ENCODE measurements around the gene GPR135. TPM values are rescaled to one million over a fixed set of nuclear protein-coding genes. Genes with fewer than 3 reads are reported as not detected.

Gene GPR135
- total and polyA plus RNA-seq, 2 of the 13 experiments (the other 11 are each of a cell fraction or from before 2014, with no cell fraction given) = 0.46 to 1.3 TPM

DNA sequence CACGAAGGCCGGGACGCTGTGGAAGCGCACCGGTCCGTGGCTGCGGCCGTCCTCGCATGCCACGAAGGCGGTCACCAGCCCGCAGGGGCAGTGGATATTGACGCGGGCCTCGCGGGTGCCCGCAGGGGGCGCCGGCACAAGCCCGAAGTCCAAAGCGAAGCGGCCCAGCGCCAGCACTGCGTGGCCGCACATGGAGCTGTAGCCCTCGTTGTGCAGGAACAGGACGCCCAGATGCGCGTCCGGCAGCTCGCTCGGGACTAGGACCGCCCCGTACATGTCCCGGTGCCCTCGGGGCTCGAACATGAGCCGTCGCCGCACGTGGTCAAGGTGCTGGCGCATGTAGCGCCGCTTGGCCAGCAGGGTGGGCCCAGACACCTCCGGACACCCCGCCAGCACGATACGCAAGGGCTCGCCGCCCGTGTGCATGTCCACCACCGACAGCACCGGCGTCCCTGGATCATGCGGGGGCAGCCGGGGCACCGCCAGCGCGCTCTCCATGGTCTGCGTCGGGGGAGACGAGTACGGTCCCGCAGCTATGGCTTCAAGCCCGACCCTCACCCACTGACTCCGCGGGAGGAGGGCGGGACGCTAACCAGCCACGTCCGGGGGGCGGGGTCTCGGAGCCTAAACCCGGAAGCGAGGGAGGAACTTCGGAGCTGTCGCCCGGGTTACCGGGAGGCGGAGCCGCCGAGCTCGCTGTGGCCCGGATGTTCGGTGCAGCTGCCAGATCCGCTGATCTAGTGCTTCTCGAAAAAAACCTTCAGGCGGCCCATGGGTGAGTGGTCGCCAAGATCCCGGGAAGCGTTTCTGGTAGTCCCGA lies 18.8 kb upstream of the GPR135 start, which contains the start of the genes JKAMP and L3HYPDH (continued):
- TF ChIP-seq, protein P1, sequence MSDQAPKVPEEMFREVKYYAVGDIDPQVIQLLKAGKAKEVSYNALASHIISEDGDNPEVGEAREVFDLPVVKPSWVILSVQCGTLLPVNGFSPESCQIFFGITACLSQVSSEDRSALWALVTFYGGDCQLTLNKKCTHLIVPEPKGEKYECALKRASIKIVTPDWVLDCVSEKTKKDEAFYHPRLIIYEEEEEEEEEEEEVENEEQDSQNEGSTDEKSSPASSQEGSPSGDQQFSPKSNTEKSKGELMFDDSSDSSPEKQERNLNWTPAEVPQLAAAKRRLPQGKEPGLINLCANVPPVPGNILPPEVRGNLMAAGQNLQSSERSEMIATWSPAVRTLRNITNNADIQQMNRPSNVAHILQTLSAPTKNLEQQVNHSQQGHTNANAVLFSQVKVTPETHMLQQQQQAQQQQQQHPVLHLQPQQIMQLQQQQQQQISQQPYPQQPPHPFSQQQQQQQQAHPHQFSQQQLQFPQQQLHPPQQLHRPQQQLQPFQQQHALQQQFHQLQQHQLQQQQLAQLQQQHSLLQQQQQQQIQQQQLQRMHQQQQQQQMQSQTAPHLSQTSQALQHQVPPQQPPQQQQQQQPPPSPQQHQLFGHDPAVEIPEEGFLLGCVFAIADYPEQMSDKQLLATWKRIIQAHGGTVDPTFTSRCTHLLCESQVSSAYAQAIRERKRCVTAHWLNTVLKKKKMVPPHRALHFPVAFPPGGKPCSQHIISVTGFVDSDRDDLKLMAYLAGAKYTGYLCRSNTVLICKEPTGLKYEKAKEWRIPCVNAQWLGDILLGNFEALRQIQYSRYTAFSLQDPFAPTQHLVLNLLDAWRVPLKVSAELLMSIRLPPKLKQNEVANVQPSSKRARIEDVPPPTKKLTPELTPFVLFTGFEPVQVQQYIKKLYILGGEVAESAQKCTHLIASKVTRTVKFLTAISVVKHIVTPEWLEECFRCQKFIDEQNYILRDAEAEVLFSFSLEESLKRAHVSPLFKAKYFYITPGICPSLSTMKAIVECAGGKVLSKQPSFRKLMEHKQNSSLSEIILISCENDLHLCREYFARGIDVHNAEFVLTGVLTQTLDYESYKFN (CRISPR knock-in tag; conservative IDR thresholded peaks at IDR 0.05) = peak; percentile 31
- TF ChIP-seq ZNF557 (CRISPR knock-in tag; IDR thresholded peaks at IDR 0.05) (0 out of 2 replicates have a peak, but pooled peaks have one; percentile 77), KLF16 (CRISPR knock-in tag; IDR thresholded peaks at IDR 0.05) (peak in 1 of 2 experiments; percentile 82; a peak in 2 of 4 replicates), SAFB2 (CRISPR knock-in tag; IDR thresholded peaks at IDR 0.05; ENCODE audit: borderline replicate concordance, low read depth) (peak; percentile 57; the same call in 1 of the 2 replicates), ZNF367 (CRISPR knock-in tag; IDR thresholded peaks at IDR 0.05; ENCODE audit: borderline replicate concordance) (peak; percentile 94), BHLHE40 (IDR thresholded peaks at IDR 0.05; ENCODE audit: low read length) (no peak; the same call in 1 of the 2 replicates), ZNF547 (CRISPR knock-in tag; IDR thresholded peaks at IDR 0.05) (peak; percentile 97), ETV5 (CRISPR knock-in tag; IDR thresholded peaks at IDR 0.05; ENCODE audit: borderline replicate concordance) (peak; percentile 65; the same call in 1 of the 2 replicates)
- TF ChIP-seq, protein P2, sequence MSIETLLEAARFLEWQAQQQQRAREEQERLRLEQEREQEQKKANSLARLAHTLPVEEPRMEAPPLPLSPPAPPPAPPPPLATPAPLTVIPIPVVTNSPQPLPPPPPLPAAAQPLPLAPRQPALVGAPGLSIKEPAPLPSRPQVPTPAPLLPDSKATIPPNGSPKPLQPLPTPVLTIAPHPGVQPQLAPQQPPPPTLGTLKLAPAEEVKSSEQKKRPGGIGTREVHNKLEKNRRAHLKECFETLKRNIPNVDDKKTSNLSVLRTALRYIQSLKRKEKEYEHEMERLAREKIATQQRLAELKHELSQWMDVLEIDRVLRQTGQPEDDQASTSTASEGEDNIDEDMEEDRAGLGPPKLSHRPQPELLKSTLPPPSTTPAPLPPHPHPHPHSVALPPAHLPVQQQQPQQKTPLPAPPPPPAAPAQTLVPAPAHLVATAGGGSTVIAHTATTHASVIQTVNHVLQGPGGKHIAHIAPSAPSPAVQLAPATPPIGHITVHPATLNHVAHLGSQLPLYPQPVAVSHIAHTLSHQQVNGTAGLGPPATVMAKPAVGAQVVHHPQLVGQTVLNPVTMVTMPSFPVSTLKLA (IDR thresholded peaks at IDR 0.05) = peak; percentile 75
- TF ChIP-seq, protein P3, sequence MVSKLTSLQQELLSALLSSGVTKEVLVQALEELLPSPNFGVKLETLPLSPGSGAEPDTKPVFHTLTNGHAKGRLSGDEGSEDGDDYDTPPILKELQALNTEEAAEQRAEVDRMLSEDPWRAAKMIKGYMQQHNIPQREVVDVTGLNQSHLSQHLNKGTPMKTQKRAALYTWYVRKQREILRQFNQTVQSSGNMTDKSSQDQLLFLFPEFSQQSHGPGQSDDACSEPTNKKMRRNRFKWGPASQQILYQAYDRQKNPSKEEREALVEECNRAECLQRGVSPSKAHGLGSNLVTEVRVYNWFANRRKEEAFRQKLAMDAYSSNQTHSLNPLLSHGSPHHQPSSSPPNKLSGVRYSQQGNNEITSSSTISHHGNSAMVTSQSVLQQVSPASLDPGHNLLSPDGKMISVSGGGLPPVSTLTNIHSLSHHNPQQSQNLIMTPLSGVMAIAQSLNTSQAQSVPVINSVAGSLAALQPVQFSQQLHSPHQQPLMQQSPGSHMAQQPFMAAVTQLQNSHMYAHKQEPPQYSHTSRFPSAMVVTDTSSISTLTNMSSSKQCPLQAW (CRISPR knock-in tag; IDR thresholded peaks at IDR 0.05) = peak; percentile 90
- TF ChIP-seq, protein P4, sequence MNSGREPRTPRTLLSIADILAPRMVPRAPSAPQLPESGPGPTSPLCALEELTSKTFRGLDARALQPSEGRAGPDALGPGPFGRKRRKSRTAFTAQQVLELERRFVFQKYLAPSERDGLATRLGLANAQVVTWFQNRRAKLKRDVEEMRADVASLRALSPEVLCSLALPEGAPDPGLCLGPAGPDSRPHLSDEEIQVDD (CRISPR knock-in tag; IDR thresholded peaks at IDR 0.05; ENCODE audit: borderline replicate concordance) = peak; percentile 87; the same call in 1 of the 2 replicates
- TF ChIP-seq, protein P5, sequence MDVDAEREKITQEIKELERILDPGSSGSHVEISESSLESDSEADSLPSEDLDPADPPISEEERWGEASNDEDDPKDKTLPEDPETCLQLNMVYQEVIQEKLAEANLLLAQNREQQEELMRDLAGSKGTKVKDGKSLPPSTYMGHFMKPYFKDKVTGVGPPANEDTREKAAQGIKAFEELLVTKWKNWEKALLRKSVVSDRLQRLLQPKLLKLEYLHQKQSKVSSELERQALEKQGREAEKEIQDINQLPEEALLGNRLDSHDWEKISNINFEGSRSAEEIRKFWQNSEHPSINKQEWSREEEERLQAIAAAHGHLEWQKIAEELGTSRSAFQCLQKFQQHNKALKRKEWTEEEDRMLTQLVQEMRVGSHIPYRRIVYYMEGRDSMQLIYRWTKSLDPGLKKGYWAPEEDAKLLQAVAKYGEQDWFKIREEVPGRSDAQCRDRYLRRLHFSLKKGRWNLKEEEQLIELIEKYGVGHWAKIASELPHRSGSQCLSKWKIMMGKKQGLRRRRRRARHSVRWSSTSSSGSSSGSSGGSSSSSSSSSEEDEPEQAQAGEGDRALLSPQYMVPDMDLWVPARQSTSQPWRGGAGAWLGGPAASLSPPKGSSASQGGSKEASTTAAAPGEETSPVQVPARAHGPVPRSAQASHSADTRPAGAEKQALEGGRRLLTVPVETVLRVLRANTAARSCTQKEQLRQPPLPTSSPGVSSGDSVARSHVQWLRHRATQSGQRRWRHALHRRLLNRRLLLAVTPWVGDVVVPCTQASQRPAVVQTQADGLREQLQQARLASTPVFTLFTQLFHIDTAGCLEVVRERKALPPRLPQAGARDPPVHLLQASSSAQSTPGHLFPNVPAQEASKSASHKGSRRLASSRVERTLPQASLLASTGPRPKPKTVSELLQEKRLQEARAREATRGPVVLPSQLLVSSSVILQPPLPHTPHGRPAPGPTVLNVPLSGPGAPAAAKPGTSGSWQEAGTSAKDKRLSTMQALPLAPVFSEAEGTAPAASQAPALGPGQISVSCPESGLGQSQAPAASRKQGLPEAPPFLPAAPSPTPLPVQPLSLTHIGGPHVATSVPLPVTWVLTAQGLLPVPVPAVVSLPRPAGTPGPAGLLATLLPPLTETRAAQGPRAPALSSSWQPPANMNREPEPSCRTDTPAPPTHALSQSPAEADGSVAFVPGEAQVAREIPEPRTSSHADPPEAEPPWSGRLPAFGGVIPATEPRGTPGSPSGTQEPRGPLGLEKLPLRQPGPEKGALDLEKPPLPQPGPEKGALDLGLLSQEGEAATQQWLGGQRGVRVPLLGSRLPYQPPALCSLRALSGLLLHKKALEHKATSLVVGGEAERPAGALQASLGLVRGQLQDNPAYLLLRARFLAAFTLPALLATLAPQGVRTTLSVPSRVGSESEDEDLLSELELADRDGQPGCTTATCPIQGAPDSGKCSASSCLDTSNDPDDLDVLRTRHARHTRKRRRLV (CRISPR knock-in tag; IDR thresholded peaks at IDR 0.05) = peak; percentile 70; the same call in 1 of the 2 replicates
- TF ChIP-seq, protein P6, sequence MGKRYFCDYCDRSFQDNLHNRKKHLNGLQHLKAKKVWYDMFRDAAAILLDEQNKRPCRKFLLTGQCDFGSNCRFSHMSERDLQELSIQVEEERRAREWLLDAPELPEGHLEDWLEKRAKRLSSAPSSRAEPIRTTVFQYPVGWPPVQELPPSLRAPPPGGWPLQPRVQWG (CRISPR knock-in tag; IDR thresholded peaks at IDR 0.05; ENCODE audit: borderline replicate concordance, low read depth) = 0 out of 2 replicates have a peak, but pooled peaks have one; percentile 85

All from HepG2 (cell line).